BLaER1 treated with 17β-estradiol and CSF1 and Interleukin-3, amounts not matched to agents 10 nM and 100 nM (cell line): ENCODE measurements around the gene XKR7.

Experiments
- H3K27ac ChIP-seq, 11 experiments: shearing (Covaris generic); formaldehyde crosslinking; 2 replicates each; pipeline ENCODE4 v1.8.1; 2022
- H3K27me3 ChIP-seq, 11 experiments: shearing (Covaris generic); formaldehyde crosslinking; 2 replicates each; pipeline ENCODE4 v1.8.1; 2022
- H3K36me3 ChIP-seq, 11 experiments: shearing (Covaris generic); formaldehyde crosslinking; 2 replicates each; pipeline ENCODE4 v1.8.1; 2022
- H3K4me1 ChIP-seq, 10 experiments: shearing (Covaris generic); formaldehyde crosslinking; 2 replicates each; pipeline ENCODE4 v1.8.1; 2022
- H3K4me2 ChIP-seq, 11 experiments: shearing (Covaris generic); formaldehyde crosslinking; 2 replicates each; pipeline ENCODE4 v1.8.1; 2022
- H3K4me3 ChIP-seq, 10 experiments: shearing (Covaris generic); formaldehyde crosslinking; 2 replicates each; pipeline ENCODE4 v1.8.1; 2022
- H3K9ac ChIP-seq, 11 experiments: shearing (Covaris generic); formaldehyde crosslinking; 2 replicates each; pipeline ENCODE4 v1.8.1; 2022
- H3K9me3 ChIP-seq, 11 experiments: shearing (Covaris generic); formaldehyde crosslinking; replicated peaks in 1 of 11; 2 replicates each; pipeline ENCODE4 v1.8.1; 2022
- H4K20me1 ChIP-seq, 11 experiments: shearing (Covaris generic); formaldehyde crosslinking; 2 replicates each; pipeline ENCODE4 v1.8.1; 2022
- Cebpa-rat ChIP-seq, 11 experiments: shearing (Covaris generic); IDR thresholded peaks; 2 replicates each; pipeline ENCODE4 v1.8.1; 2022

The XKR7 gene

DNA sequence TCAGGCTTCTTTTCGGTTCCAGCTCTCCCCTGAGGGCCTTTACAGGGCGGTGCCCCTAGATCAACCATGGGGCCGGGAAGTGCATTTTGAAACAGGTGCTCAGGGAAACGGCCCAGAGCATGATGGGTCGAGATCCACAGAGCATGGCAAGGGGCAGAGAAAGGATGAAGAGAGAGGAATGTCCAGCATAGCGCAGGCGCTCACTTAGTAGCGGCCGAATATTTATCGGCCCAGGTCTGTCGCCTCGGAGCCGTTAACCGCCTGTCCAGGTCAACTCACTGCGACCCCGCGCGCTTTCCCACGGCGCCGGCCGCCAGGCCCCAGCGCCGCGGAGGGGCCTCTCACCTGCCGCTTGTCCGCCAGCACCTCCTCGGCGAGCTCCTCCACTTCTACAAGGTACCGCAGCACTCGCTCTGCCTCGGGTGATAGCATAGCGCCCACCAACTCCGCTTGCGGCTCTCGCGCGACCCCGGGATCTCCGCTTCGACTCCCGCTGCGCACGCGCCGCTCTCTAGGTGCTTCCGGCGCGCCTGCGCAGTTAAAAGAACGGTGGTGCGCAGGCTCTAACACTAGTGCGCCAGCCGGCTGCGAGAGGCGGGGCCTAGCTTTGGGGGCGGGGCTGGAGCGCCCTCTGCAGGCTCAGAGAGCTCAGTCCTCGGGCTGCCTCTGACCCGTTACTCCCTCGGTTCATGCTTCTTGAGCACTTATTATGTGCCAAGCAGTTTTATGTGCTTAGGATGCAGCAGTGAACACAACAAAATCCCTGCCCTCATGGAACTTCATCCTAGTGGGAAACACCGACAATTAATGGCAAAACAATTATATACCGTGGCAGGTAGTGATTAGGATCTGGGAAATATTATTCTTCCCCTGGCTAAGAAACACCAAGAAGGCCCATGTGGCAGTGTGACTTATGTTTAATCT, 16.2 kb upstream of the XKR7 start, which contains the start of gene PDRG1:
Gene PDRG1, minus strand, starts transcription at position 517 of the 924 bp plus-strand sequence. Its CDS starts 85 bp downstream, at position 432.
- TF ChIP-seq Cebpa-rat (IDR thresholded peaks at IDR 0.05) = no peak
- peaks cover 8 to 17% (median 12%) of the 10 kb centered on the region in 11 experiments; a peak in 20 of 22 replicates for H3K9me3 ChIP-seq

DNA sequence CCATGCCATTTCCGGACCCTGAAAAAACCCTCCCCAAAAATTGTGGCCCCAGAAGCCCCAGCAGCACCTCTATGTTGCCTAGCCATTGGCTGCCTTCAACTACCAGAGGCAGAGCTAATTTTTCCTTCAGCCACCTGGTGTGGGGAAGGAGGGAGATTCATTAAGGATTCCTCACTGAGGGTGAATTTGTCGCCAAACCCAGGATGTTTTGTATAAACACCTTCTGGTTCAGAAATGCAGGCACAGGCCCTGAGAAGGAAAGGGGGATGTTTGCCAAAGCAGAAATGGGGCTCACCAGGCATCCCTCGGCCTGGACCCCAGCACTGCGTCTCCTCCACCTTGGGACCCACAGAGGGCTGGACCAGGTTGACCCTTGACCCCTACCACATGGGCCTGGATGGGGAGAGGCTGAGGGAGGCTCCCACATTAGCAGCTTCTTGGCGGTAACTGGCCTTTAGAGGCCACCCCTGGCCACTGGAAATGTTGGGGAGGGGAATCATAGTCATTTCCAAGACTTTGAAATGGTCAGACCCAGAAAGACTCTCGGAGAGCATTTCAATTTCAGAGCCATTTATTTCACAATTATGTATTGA, 14.3 kb upstream of the XKR7 start:
- Histone ChIP-seq H3K27me3 (no peaks in the 10 kb centered on the region), H3K4me3 (no peak overlapping the region), H3K4me2 (no peak overlapping the region), H3K4me1 (peaks cover 27 to 36% (median 32%) of the 10 kb centered on the region in 10 experiments), H3K27ac (no peak overlapping the region), H3K36me3 (peaks cover 17 to 21% (median 18%) of the 10 kb centered on the region in 11 experiments), H3K9ac (peak overlapping the region in 5 of 11 experiments; percentile 0 to 37 (median 19); a peak in 5 of 22 replicates), H4K20me1 (peaks cover 5 to 30% (median 25%) of the 10 kb centered on the region in 11 experiments; a peak in 17 of 22 replicates), H3K9me3 (peaks cover under 1 to 8% (median 5%) of the 10 kb centered on the region in 11 experiments; a peak in 16 of 22 replicates)
- no peak for TF ChIP-seq Cebpa-rat (IDR thresholded peaks at IDR 0.05)

More for the DNA sequence above, 16.2 kb upstream of the XKR7 start, which contains the start of gene PDRG1:
- Histone ChIP-seq H3K4me3 (peak within 1 kb of the TSS; percentile 80 to 97 (median 86)), H3K9ac (peak within 1 kb of the TSS; percentile 86 to 97 (median 92)), H3K27me3 (no peaks in the 10 kb centered on the region), H3K4me2 (peak within 1 kb of the TSS; percentile 93 to 99 (median 98)), H3K27ac (peak within 1 kb of the TSS; percentile 80 to 91 (median 87)), H3K4me1 (peaks cover 21 to 30% (median 25%) of the 10 kb centered on the region in 10 experiments), H4K20me1 (peaks cover 5 to 49% (median 41%) of the 10 kb centered on the region in 11 experiments; a peak in 19 of 22 replicates), H3K36me3 (peaks cover 35 to 40% (median 36%) of the 10 kb centered on the region in 11 experiments)

DNA sequence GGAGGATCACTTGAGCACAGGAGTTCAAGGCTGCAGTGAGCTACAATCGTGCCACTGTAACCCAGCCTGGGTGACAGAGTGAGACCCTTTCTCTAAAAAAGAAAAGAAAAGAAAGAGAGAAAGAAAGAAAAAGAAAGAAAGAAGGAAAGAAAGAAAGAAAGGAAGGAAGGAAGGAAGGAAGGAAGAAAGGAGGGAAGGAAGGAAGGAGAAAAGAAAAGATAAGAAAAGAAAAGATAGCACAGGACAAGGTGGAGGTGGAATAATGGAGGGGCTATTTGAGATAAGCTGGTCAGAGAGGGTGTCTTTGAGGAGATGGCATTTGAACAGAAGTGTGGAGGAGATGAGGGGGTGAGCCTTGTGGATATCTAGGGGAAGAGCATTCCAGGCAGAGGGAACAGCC, 13.5 kb upstream of the XKR7 start:
- Histone ChIP-seq H3K4me1 (peaks cover 27 to 36% (median 32%) of the 10 kb centered on the region in 10 experiments), H3K4me2 (no peak overlapping the region), H3K27me3 (no peaks in the 10 kb centered on the region), H3K27ac (no peak overlapping the region), H3K9ac (peak overlapping the region in 2 of 11 experiments; percentile 27 to 40; a peak in 3 of 22 replicates), H3K9me3 (no peaks in the 10 kb centered on the region), H3K36me3 (peaks cover 8 to 13% (median 9%) of the 10 kb centered on the region in 11 experiments), H4K20me1 (peaks cover 5 to 22% (median 18%) of the 10 kb centered on the region in 11 experiments; a peak in 17 of 22 replicates), H3K4me3 (no peak overlapping the region)
- TF ChIP-seq Cebpa-rat (IDR thresholded peaks at IDR 0.05) = no peak

DNA sequence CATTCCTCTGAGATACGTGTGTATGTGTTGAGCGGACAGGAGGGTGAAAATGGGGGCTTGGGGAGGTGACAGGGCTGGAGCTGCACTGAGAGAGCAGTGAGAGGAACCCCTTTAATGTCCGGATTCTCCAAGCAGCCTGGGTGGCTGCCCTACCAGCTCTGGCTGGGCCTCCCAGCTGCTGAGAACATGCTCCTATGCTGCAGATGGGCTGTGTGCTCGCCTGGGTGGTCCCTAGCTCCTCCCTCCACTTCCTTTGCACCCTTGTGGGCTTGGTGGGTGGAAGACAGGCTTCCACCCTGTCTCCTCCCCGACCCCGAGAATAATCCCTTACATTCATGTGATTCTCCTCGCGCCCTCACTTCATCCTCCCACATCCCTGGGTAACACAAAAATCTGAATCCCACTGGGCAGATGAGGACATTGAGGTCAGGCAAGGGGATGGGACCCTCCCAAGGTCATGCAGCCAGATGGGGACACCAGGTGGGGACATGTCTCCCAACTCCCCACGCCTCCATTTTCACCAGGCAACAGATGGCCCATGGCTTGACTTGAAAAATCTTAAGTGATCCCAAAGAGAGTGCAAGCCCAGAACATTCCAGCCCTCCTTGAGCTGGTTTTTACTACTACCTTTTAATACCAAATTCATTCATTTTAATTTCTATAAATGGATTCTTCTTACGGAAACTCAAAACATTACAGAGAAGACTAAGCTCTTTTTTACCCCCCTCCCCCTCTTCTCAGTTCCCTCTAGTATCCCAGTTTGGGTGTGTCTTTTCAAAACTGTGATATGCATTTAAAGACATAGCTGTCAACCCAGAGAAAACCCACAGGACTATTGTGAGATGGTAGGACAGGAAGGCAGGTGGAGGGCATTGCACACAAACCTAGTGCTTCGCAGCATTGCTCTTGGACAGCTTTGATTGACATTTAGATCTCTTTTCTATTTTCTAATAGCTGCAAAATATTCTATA, 11.1 kb upstream of the XKR7 start:
- peak overlapping the region in 5 of 11 experiments; percentile 6 to 45 (median 15); a peak in 5 of 22 replicates for H3K9ac ChIP-seq
- H4K20me1 ChIP-seq = no peaks in the 10 kb centered on the region
- no peak for TF ChIP-seq Cebpa-rat (IDR thresholded peaks at IDR 0.05)
- no peaks in the 10 kb centered on the region for H3K36me3 ChIP-seq
- no peaks in the 10 kb centered on the region for H3K9me3 ChIP-seq
- no peak overlapping the region for H3K27ac ChIP-seq
- peak overlapping the region; percentile 53 to 76 (median 63) for H3K4me2 ChIP-seq
- H3K4me1 ChIP-seq = peaks cover 12 to 23% (median 18%) of the 10 kb centered on the region in 10 experiments
- H3K27me3 ChIP-seq = no peaks in the 10 kb centered on the region
- no peak overlapping the region for H3K4me3 ChIP-seq

DNA sequence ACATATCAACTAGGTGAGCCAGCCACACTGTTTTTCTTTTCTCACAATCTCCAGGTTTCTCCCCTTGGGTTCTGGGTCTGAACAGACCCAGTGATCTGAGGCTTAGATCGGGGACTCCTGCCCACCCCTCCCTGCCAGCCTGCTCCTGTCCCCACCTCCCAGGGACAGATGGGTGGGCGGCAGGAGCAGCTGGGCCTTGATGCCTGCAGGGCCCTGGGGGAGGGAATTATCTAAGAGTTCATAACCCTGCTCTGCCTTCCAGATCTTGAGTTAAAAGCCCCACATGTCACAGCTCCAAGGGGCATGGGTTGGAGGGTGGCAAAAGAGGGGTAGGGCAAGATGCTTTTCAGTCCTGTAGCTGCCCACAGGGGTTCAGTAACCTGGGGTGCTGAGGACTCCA, 5.2 kb upstream of the XKR7 start:
- no peak for TF ChIP-seq Cebpa-rat (IDR thresholded peaks at IDR 0.05)
- no peaks in the 10 kb centered on the region for H3K9me3 ChIP-seq
- no peak overlapping the region for H3K4me2 ChIP-seq
- H4K20me1 ChIP-seq = peaks cover 0 to 10% (median 0%) of the 10 kb centered on the region in 11 experiments; a peak in 2 of 22 replicates
- no peak overlapping the region for H3K4me3 ChIP-seq
- no peak overlapping the region for H3K27ac ChIP-seq
- H3K36me3 ChIP-seq = no peaks in the 10 kb centered on the region
- peaks cover 0 to 10% (median 4%) of the 10 kb centered on the region in 10 experiments; a peak in 10 of 20 replicates for H3K4me1 ChIP-seq
- H3K9ac ChIP-seq = no peak overlapping the region
- peaks cover 11 to 28% (median 18%) of the 10 kb centered on the region in 11 experiments; a peak in 21 of 22 replicates for H3K27me3 ChIP-seq

DNA sequence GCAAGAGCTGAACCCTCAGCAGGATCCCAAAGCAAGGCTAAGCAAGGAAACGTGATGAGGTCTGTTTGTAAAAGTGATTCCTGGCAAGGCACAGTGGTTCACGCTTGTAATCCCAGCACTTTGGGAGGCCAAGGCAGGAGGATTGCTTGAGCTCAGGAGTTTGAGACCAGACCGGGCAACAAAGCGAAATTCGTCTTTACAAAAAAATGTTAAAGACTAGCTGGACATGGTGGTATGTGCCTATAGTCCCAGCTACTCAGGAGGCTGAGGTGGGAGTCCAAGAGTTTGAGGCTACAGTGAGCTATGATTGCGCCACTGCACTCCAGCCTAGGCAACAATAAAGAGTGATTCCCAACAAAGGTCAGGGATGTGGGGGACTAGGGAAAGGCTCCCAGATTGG, 4.1 kb upstream of the XKR7 start:
- no peak overlapping the region for H3K4me2 ChIP-seq
- no peaks in the 10 kb centered on the region for H3K36me3 ChIP-seq
- H3K9me3 ChIP-seq = no peaks in the 10 kb centered on the region
- H3K4me1 ChIP-seq = peaks cover 5 to 20% (median 12%) of the 10 kb centered on the region in 10 experiments; a peak in 17 of 20 replicates
- TF ChIP-seq Cebpa-rat (IDR thresholded peaks at IDR 0.05) = 0 out of 22 replicates have a peak, but pooled peaks of 1 of the 11 experiments have one; percentile 9
- no peak overlapping the region for H3K4me3 ChIP-seq
- no peak overlapping the region for H3K9ac ChIP-seq
- H3K27me3 ChIP-seq = peaks cover 16 to 35% (median 25%) of the 10 kb centered on the region in 11 experiments
- H3K27ac ChIP-seq = no peak overlapping the region
- peaks cover 0 to 14% (median 0%) of the 10 kb centered on the region in 11 experiments; a peak in 6 of 22 replicates for H4K20me1 ChIP-seq

DNA sequence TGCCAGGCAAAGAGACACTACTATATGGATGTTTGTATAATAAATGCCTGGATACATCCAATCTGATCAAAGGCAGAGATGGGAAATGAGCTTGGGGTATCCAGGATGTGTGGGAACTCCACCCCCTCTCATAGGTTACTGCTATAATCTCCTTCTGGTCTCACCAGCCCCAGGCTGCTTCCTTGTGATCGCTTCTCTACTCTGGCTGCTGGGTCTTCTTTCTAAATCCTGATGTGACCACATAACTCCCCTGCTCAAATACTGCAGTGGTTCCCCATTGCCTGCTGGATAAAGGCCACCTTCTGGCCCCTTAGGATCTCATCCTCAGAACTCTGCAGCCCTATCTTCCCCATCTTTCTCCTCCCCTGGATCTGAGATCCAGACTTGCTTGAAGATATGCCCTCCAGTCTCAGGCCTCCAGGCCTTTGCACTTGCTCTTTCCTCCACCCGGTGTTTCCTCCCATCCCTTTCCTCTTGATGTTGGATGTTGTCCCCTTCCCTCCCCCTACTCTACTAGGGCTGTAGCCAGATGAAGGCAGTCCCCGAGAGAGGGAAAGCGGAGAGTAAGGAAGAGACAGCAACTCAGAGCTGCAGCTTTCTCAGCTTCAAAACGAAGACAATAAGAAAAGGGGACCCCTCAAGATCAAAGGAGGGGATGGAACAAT, 828 bp upstream of the XKR7 start:
- H3K36me3 ChIP-seq = no peaks in the 10 kb centered on the region
- peaks cover 16 to 47% (median 39%) of the 10 kb centered on the region in 10 experiments for H3K4me1 ChIP-seq
- no peak overlapping the region for H3K27ac ChIP-seq
- H3K9ac ChIP-seq = no peak overlapping the region
- no peaks in the 10 kb centered on the region for H3K9me3 ChIP-seq
- no peak for TF ChIP-seq Cebpa-rat (IDR thresholded peaks at IDR 0.05)
- H3K27me3 ChIP-seq = peaks cover 16 to 37% (median 27%) of the 10 kb centered on the region in 11 experiments
- H3K4me3 ChIP-seq = peak overlapping the region in 1 of 10 experiments; percentile 76; a peak in 2 of 20 replicates
- peaks cover 0 to 18% (median 0%) of the 10 kb centered on the region in 11 experiments; a peak in 6 of 22 replicates for H4K20me1 ChIP-seq
- peak overlapping the region in 7 of 11 experiments; percentile 17 to 97 (median 34); a peak in 9 of 22 replicates for H3K4me2 ChIP-seq
